AG09319 (cell line): Measurements from ENCODE around the gene ADARB1.

Experiments
- DNase-seq: peaks from one replicate; pipeline ENCODE4 v3.0.0-alpha.2; 2010; ENCODE audit warnings: low read depth; ENCODE audit errors: extremely low read depth
- TF ChIP-seq, protein P1 (sequence below): IDR thresholded peaks from 2 replicates; pipeline ENCODE4 v1.5.1; 2011; ENCODE audit warnings: low read depth, mild to moderate bottlenecking, inconsistent platforms, low read length, moderate library complexity

Gene ADARB1

DNA sequence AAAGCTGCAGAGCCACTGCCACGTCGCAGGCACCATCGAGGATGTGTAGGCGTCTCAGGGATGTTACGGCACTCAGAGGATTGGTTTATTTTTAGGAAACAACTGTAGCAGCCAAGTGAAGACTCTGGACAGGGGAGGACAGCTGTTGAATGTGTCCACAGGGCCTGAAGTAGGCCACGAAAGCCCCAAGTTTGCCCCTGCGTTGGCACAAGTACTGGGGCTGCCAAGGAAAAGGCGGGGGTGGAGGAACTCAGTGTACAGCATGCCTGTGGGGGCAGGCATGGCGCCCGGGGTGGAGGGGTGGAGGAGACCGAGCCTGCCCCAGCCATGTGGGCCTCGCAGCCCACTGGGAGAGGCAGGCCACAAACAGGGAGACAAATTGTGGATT, 89.7 kb downstream of the ADARB1 start:
- TF ChIP-seq, protein P1, sequence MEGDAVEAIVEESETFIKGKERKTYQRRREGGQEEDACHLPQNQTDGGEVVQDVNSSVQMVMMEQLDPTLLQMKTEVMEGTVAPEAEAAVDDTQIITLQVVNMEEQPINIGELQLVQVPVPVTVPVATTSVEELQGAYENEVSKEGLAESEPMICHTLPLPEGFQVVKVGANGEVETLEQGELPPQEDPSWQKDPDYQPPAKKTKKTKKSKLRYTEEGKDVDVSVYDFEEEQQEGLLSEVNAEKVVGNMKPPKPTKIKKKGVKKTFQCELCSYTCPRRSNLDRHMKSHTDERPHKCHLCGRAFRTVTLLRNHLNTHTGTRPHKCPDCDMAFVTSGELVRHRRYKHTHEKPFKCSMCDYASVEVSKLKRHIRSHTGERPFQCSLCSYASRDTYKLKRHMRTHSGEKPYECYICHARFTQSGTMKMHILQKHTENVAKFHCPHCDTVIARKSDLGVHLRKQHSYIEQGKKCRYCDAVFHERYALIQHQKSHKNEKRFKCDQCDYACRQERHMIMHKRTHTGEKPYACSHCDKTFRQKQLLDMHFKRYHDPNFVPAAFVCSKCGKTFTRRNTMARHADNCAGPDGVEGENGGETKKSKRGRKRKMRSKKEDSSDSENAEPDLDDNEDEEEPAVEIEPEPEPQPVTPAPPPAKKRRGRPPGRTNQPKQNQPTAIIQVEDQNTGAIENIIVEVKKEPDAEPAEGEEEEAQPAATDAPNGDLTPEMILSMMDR: no peak
- no peak for DNase-seq

DNA sequence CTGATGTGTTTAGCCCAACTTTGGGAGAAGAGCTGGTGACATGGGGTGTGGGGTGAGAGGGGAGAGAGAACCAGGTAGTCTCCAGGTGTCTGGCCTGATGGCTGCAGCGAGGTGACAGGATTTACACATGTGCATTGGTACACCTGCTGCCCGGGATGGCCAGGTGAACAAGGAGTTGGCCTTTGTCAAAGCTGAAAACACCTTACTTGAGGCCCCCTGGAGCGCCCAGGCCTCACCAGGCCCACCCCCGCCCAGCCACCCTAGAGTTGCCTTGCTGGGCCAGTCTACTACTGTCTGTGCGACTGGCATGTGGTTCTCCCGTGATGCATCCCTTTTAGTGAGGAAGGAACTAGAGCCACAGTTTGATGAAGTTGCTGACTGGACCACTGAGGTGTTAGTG, 90.5 kb downstream of the ADARB1 start:
- DNase-seq: no peak
- TF ChIP-seq, protein P1: no peak

DNA sequence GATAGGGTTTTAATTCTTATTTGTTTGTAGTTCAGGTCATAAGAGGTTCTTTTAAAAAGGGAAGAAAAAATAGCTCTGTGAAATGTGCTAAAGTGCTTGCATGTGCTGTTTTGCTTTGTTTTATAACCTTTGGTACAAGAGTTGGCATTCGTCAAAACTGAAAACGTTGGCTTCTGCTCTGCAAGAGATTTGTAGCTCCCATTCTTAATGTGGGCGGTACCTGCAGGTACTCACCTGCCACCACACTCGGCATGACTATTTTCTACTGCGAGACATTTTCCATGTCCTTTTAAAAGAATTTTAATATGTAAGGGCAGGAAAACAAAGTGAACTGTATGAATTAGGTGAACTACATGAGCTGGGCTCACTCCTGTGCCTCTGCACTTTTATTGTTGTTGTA, 92.6 kb downstream of the ADARB1 start:
- DNase-seq: no peak
- TF ChIP-seq, protein P1: no peak

DNA sequence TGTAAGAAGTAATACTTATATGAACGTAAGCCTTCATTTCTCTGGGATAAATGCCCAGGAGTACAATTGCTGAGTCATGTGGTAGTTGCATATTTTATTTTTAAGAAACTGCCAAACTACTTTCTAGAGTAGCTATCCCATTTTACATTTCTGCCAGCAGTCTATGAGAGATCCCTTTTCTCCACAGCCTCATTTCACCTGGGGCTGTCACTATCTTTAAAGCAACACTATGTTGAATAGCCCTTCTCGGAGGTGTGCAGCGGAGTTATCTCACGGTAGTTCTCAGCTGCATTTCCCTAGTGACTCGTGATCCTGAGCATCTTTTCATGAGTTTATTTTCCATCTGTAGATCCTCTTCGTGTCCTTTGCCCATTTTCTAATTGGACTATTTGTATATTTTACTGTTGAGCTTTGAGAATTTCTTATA, 93.4 kb downstream of the ADARB1 start:
- peak; percentile 34 for DNase-seq
- TF ChIP-seq, protein P1: no peak; the same call in 1 of the 2 replicates

DNA sequence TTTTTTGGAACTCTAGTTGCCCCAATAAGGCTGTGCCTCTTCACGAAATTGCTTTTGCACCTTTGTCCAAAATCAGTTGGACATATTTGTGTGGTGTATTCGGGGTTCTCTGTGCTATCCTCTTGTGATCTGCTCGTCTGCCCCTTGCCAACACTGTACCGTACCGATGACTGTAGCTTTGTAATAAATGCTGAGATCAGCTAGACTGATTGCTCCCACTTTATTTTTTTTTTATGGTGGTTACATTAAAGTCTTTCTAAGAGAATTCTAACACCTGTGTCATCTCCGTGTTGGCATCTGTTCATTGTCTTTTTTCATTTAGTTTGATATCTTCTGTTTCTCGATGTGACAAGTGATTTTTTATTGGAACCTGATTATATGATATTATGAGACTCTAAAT, 94.1 kb downstream of the ADARB1 start:
- TF ChIP-seq, protein P1: no peak
- DNase-seq: no peak

DNA sequence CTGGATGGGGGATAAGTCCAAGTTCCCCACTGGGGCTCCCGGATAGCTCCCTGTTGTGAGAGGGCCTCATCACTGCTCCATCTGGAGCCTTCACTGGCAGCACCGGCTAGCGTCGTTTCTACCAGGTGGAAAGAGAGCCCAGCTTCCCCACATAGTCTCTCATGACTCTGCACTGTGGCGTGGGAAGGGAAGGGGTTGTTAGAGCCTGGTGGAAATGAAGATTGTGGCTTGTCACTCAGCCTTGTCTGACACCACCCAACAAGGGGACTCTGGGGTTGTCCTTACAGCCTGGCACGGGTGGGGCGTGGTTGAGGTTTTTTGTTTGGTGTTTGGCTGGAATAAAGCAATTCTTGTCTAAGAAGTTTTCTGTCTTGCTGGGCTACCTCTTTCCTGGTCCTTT, 94.6 kb downstream of the ADARB1 start:
- DNase-seq: no peak
- TF ChIP-seq, protein P1: no peak

DNA sequence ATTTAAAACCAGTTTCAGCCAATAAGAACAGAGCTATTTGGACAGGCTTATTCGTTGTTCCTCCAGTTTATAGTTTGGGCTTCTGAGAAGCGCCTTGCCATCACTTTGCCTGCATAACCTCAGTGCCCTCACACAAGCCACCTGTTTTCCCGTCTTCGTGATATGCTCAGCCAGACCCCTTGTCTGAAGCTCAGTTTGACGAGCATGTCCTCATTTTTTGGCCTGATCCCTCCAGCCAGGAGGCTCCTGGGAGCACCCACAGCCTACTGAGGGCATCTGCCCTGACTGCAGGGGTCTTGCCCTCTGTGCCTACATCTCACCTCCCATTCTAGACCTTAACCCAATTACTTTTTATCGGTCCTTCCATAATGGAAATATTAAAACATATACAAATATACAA, 95.3 kb downstream of the ADARB1 start:
- DNase-seq: no peak
- TF ChIP-seq, protein P1: no peak

DNA sequence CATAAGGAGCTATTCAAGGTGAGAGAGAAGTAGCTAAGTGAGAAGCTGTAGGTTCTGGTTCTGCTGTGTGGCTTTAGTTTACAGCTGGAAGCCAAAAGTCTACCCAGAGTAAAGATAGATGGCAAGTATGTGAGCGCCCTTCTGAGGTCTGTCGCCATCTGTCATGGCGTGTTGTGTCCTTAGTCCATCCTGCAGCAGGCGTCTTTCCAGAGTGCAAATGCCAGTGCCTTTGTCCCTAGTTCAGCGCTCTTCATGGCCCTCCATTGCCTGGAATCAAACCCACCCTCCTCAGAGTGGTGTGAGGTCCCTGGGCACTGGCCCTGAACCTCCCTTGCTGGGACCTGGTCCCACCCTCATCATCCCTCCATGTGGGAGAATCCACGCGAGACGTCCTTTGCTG, 96.6 kb downstream of the ADARB1 start:
- TF ChIP-seq, protein P1: no peak
- no peak for DNase-seq
